Activated naive CD8-positive, alpha-beta T cell treated with anti-CD3 and anti-CD28 coated beads, Interleukin-2, amount 10 ng/mL, durations not matched to agents 7 days and 5 days (primary cell): ENCODE measurements around the gene BTBD10. TPM values are rescaled to one million over a fixed set of nuclear protein-coding genes. Genes with fewer than 3 reads are reported as not detected.

Source experiments
- ATAC-seq: fragments of 150-1000 bp; cut with Tn5 transposase; one replicate; pipeline ENCODE4 v1.10.0; 2021; ENCODE audit warnings: low read depth, moderate library complexity
- POLR2A ChIA-PET: fragments of 350-600 bp; sonication (Branson Sonifier 250); formaldehyde crosslinking; loops from one replicate; lab custom pipeline; 2021; ENCODE audit warnings: antibody characterized with exemption; lab: Charles Lee
- DNase-seq: peaks from one replicate; pipeline ENCODE4 v3.0.0; 2021
- H3K27ac Mint-ChIP-seq: one replicate; pipeline ENCODE4 v1.8.0; 2022; ENCODE audit warnings: mild to moderate bottlenecking, mixed read lengths
- H3K27me3 Mint-ChIP-seq: one replicate; pipeline ENCODE4 v1.8.0; 2022; ENCODE audit warnings: mild to moderate bottlenecking, moderate library complexity, mixed read lengths
- H3K36me3 Mint-ChIP-seq: one replicate; pipeline ENCODE4 v1.8.0; 2021; ENCODE audit warnings: mild to moderate bottlenecking, mixed read lengths
- H3K4me1 Mint-ChIP-seq: one replicate; pipeline ENCODE4 v1.8.0; 2021; ENCODE audit warnings: mixed read lengths
- H3K4me3 Mint-ChIP-seq: one replicate; pipeline ENCODE4 v1.8.0; 2022; ENCODE audit warnings: mild to moderate bottlenecking, moderate library complexity, mixed read lengths
- H3K9me3 Mint-ChIP-seq: one replicate; pipeline ENCODE4 v1.8.0; 2021; ENCODE audit warnings: mixed read lengths
- total RNA-seq, 2 experiments: library from RNA; stranded (reverse); gene quantifications; one replicate each; pipeline ENCODE4 v1.2.3, GENCODE V29; 2021

BTBD10 gene
- total RNA-seq, 2 experiments from 2014 or later = 20.1 to 21.8 TPM

DNA sequence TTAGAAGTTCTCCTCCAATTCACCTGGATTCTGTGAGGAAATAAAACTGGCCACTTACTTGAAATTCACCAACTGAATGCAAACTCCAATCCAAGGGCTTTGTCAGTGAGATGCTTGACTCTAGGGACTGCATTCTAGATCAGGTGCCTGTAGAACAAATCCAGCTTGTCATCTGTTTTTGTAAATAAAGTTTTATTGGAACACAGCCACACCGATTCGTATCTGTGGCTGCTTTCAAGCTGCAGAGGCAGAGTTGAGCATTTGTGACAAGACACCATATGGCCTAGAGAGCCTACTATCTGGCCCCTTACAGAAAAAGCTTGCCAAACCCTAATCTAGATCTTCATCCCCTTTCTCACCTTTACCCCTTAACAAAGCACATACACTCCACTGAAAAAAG is 82.3 kb downstream of the BTBD10 start:
- H3K36me3 Mint-ChIP-seq = peaks cover 27% of the 10 kb centered on the region
- no peak overlapping the region for H3K4me3 Mint-ChIP-seq
- DNase-seq (no peak), ATAC-seq (no peak)
- POLR2A ChIA-PET = no interaction called here
- no peaks in the 10 kb centered on the region for H3K4me1 Mint-ChIP-seq
- no peaks in the 10 kb centered on the region for H3K27me3 Mint-ChIP-seq
- H3K9me3 Mint-ChIP-seq = no peaks in the 10 kb centered on the region
- H3K27ac Mint-ChIP-seq = no peak overlapping the region

DNA sequence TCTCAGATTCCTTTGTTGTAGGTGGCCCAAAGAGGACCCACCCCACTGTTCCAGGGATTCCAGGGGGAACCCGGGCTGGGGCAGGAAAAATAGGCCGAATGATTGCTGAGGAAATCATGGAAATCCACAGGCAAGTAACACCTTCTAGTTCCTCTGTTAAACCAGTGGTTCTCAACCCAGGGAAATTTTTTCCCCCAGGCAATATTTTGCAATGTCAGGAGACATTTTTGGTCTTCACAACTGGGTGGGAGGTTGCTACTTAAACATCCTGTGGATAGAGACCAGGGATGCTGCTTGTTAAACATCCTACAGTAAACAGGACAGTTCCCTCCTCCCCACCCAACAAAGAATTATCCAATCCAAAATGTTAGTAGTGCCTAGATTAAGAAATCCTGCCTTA is 84.7 kb downstream of the BTBD10 start:
- H3K9me3 Mint-ChIP-seq = no peaks in the 10 kb centered on the region
- POLR2A ChIA-PET = no interaction called here
- peaks cover 1% of the 10 kb centered on the region for H3K4me1 Mint-ChIP-seq
- no peak overlapping the region for H3K4me3 Mint-ChIP-seq
- DNase-seq (no peak), ATAC-seq (no peak)
- H3K27ac Mint-ChIP-seq = no peak overlapping the region
- peaks cover 36% of the 10 kb centered on the region for H3K36me3 Mint-ChIP-seq
- H3K27me3 Mint-ChIP-seq = no peaks in the 10 kb centered on the region

DNA sequence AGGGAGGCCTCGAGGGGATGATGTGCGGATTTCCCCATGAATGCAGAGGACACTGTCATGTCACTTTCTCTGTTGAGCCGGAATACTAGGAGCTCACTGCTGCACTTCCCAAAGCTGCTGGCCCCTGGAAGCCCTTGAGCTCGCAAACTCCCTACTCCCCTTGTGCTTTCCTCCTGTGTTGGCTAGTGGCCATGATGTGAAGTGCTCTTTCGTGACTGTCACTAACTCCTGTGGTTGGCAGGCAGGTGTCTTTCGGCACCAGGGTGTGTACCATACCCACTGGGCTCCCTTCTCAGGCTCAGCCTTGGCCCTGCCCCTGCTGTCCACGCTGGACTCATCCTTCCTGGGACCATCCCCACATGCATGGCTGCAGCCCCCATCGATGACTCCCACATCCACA is 86.2 kb downstream of the BTBD10 start:
- Mint-ChIP-seq H3K4me3 (no peak overlapping the region), H3K9me3 (no peaks in the 10 kb centered on the region)

DNA sequence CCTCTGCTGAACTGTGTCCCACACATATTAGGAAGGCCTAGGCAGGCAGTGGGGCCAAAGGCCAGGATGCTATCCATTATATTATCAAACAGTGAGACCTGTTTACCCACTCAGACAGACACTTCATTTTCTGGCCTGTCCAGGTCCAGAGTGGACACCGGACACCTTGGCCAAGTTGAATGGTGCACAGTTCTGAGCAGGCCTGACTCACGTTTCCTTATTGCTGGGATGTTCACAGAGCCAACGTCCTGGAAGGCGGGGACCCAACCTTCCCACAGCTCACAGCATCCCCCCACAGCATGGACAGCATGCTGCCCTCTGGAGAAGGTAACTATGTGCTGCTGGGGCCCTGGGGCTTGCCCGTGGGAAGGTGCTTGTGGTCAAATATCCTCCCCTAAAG is 86.6 kb downstream of the BTBD10 start:
- H3K9me3 Mint-ChIP-seq = no peaks in the 10 kb centered on the region
- peak overlapping the region; percentile 43 for H3K27ac Mint-ChIP-seq
- no peak overlapping the region for H3K4me3 Mint-ChIP-seq
- DNase-seq = no peak
- no peak for ATAC-seq
- peaks cover 25% of the 10 kb centered on the region for H3K36me3 Mint-ChIP-seq
- POLR2A ChIA-PET = no interaction called here
- no peaks in the 10 kb centered on the region for H3K27me3 Mint-ChIP-seq
- H3K4me1 Mint-ChIP-seq = peaks cover 1% of the 10 kb centered on the region

More for the DNA sequence above, 86.2 kb downstream of the BTBD10 start:
- ATAC-seq = no peak
- H3K27me3 Mint-ChIP-seq = no peaks in the 10 kb centered on the region
- POLR2A ChIA-PET = no interaction called here
- H3K36me3 Mint-ChIP-seq = peaks cover 27% of the 10 kb centered on the region
- H3K27ac Mint-ChIP-seq = peak overlapping the region; percentile 5
- DNase-seq = no peak
- H3K4me1 Mint-ChIP-seq = peaks cover 1% of the 10 kb centered on the region

DNA sequence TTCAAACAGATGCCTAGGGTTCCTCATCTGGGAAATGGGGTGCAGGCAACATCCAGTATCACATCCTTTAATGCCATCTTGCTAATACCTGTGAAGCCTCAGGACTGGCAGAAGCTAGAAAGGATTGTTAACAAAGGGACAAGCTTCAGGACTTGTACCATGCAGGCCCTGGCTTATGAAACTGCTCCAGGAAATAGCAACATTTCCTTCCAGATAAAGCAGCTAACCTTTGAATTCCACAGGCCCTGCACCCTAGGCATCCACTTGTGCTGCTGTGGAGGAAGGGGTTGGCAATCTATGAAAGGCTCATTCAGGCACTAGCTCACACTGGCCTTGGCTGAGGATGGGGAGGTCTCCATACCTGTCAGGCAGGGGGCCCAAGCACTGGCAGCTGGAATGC is 87.2 kb downstream of the BTBD10 start:
- no peak overlapping the region for H3K27ac Mint-ChIP-seq

DNA sequence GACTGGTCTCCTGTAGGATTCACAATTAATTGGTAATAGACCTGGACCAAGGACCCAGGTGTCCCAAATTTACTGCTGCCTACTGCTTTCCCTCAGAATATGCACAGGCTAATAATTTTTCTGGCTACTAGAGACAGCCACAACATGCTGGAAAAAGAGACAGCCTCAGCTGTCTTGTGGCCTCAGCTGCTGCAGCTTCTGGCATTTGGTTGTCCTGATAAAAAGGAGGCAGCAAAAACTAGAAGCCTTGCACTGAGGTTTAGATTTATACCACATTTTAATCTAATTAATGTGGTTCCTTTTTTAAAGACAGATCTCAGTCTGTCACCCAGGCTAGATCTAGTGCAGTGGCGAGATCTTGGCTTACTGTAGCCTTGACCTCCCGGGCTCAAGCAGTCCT is 89.8 kb downstream of the BTBD10 start:
- no peaks in the 10 kb centered on the region for H3K27me3 Mint-ChIP-seq
- H3K36me3 Mint-ChIP-seq = peaks cover 27% of the 10 kb centered on the region
- DNase-seq (no peak), ATAC-seq (no peak)
- POLR2A ChIA-PET = no interaction called here
- H3K9me3 Mint-ChIP-seq = no peaks in the 10 kb centered on the region
- H3K27ac Mint-ChIP-seq = no peak overlapping the region
- H3K4me1 Mint-ChIP-seq = peaks cover 1% of the 10 kb centered on the region
- H3K4me3 Mint-ChIP-seq = no peak overlapping the region

More for the DNA sequence above, 87.2 kb downstream of the BTBD10 start:
- DNase-seq (no peak), ATAC-seq (no peak)
- peaks cover 25% of the 10 kb centered on the region for H3K36me3 Mint-ChIP-seq
- H3K4me1 Mint-ChIP-seq = peaks cover 1% of the 10 kb centered on the region
- H3K9me3 Mint-ChIP-seq = no peaks in the 10 kb centered on the region
- no peaks in the 10 kb centered on the region for H3K27me3 Mint-ChIP-seq
- POLR2A ChIA-PET = no interaction called here
- no peak overlapping the region for H3K4me3 Mint-ChIP-seq

DNA sequence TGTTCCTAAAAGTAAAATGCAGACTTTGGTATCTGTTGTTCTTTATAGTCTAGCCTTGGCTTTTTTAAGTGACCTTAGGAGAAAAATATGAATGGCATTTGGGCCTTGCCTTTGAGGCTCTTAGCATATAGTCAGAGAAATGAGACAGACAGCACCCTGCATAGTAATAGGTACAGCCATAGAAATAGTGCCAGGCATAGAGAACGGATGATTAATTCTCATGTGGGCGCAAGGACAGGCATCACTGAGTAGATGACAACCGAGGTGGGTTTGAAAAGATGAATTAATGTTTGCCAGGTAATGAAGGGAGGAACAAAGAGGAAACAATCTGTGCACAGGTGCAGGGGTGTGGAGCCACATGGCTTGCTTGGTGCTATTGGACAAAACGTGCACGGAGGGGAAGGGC is 95.0 kb downstream of the BTBD10 start:
- ATAC-seq (no peak), DNase-seq (no peak)
- Mint-ChIP-seq H3K36me3 (peaks cover 13% of the 10 kb centered on the region), H3K4me3 (no peak overlapping the region), H3K27me3 (no peaks in the 10 kb centered on the region), H3K4me1 (no peaks in the 10 kb centered on the region), H3K9me3 (no peaks in the 10 kb centered on the region), H3K27ac (no peak overlapping the region)
- POLR2A ChIA-PET = no interaction called here

DNA sequence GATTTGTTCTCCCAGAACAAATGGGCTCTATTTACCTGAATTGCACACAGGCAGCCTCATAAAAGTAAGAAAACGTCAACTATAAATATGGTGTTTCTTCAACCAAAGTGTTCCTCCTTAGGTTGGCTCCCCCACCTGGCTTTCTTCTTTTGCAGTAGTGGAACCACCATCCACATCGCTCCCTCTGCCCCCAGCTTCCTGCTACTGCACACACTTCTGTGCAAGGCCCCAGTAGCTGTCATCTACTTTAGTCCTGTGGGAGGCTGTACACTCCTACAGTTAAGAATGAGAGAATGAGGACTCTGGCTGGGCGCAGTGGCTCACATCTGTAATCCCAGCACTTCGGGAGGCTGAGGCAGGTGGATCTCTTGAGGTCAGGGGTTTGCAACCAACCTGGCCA is 95.9 kb downstream of the BTBD10 start:
- Mint-ChIP-seq H3K27ac (no peak overlapping the region), H3K4me1 (no peaks in the 10 kb centered on the region), H3K9me3 (no peaks in the 10 kb centered on the region), H3K4me3 (no peak overlapping the region), H3K36me3 (peaks cover 13% of the 10 kb centered on the region), H3K27me3 (no peaks in the 10 kb centered on the region)
- POLR2A ChIA-PET = no interaction called here
- ATAC-seq (no peak), DNase-seq (no peak)

DNA sequence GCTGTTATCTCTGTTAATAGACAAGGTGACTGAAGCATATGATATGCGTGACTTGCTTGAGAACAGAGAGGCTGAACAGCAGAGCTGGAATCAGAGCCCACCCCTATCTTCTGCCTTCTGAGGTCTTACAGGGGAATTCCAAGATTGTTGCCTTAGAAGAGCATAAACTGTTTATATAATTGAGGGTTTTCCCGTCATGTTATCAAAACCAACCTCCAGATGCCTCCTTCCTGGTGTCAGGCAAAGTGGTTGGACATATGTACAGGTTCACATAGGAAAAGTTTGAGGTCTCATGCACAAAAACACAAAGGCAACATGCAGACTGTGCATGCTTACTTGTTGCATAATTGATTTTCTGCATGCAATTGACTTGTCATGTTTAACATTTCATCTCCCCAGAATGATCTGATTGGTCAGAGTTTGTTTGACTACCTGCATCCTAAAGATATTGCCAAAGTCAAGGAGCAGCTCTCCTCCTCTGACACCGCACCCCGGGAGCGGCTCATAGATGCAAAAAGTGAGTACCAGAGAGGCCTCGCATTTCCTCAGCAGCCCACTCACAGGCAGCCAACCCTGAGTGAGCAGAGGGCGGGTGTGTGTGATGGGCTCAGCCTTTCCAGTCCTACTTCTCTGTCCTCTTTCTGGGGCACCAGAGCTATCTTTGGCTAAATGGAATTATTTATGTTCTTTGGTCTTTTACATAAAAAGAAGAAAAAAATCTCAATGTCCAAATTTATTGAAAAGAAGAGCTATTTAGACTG is 96.6 kb downstream of the BTBD10 start:
- Mint-ChIP-seq H3K36me3 (peaks cover 13% of the 10 kb centered on the region), H3K4me1 (no peaks in the 10 kb centered on the region), H3K27me3 (no peaks in the 10 kb centered on the region), H3K27ac (no peak overlapping the region), H3K9me3 (no peaks in the 10 kb centered on the region), H3K4me3 (no peak overlapping the region)
- ATAC-seq (no peak), DNase-seq (no peak)
- POLR2A ChIA-PET = no interaction called here

DNA sequence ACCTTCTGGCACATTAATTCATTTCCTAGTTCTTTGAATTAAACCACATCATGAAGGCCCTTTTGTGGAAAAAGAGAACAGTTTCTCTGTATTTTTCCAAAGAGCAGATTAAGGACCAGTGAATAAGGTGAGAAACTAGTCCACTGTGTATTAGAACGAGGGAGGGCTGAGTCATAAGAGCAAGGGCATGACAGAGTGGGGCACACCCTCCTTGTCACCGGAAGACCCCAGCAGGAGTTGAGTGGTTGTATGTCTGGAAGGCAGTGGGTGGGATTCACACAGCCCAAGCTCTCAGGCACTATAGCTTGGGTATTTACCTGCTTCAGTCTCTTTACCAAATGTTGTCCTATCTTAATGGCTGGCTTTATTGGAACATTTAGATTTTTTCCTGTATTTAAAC is 98.6 kb downstream of the BTBD10 start:
- ATAC-seq (no peak), DNase-seq (no peak)
- peaks cover 21% of the 10 kb centered on the region for H3K36me3 Mint-ChIP-seq
- POLR2A ChIA-PET = no interaction called here
- H3K27me3 Mint-ChIP-seq = no peaks in the 10 kb centered on the region
- H3K4me1 Mint-ChIP-seq = no peaks in the 10 kb centered on the region
- no peaks in the 10 kb centered on the region for H3K9me3 Mint-ChIP-seq
- no peak overlapping the region for H3K4me3 Mint-ChIP-seq
- peak overlapping the region; percentile 5 for H3K27ac Mint-ChIP-seq

DNA sequence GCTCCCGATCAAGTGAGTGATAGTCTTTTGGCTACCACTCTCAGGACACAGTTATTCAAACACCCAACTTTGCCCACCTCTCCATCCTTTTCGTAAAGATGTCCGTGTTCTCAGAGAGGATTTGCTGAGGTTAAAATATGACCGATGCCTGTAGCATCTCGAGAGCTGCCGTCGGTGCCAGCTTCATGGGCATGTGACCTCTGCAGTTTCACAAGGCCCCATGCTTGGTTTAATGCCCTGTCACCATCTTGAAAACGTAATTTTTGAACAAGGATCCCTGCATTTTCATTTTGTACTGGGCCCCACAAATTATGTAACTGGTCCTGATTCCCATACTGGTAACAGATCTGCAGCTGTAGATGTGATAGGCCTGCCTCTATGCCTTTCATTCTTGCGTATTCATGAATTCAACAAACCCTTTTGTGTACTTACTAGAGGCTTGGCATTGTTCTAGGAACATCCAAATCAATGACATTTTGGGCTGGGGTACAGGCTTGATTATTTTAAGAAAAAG is 100.4 kb downstream of the BTBD10 start:
- H3K4me3 Mint-ChIP-seq = no peak overlapping the region
- H3K4me1 Mint-ChIP-seq = no peaks in the 10 kb centered on the region
- ATAC-seq = no peak
- peaks cover 16% of the 10 kb centered on the region for H3K36me3 Mint-ChIP-seq
- no peak overlapping the region for H3K27ac Mint-ChIP-seq
- no peak for DNase-seq
- no peaks in the 10 kb centered on the region for H3K27me3 Mint-ChIP-seq
- POLR2A ChIA-PET = no interaction called here
- H3K9me3 Mint-ChIP-seq = no peaks in the 10 kb centered on the region

DNA sequence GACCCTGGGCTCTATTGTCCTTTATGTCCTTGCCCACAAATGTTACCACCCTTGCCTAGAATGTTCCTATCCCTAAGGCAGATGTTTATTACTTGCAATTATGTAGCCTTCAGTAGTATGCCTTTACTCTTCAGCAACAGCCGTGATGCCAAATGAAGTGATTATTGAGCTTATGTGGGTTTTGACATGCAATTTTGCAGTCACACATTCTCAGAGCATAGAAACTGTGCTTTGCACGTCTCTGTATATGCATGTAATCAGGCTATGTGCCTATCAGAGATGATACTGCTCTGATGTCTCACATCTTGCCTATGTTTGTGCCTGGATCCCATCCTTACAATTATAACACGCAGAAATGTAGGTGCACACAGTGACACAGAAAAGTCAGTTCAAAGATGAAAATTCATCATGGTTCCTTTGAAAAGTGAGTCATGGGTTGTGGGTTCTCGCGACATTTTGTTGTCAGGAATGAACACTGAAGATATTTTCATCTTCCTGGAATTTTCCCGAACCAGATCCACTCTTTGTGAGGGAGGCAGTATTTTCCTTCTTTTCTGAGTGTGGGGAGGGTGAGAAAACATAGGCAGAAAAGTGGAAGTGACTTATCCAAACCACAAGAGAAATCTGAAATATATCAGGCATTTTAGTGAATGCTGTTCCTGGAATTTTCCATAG is 104.3 kb downstream of the BTBD10 start:
- ATAC-seq = no peak
- peaks cover 4% of the 10 kb centered on the region for H3K4me1 Mint-ChIP-seq
- no peak overlapping the region for H3K4me3 Mint-ChIP-seq
- POLR2A ChIA-PET = no interaction called here
- no peaks in the 10 kb centered on the region for H3K27me3 Mint-ChIP-seq
- no peaks in the 10 kb centered on the region for H3K9me3 Mint-ChIP-seq
- peaks cover 13% of the 10 kb centered on the region for H3K36me3 Mint-ChIP-seq
- H3K27ac Mint-ChIP-seq = no peak overlapping the region
- no peak for DNase-seq

DNA sequence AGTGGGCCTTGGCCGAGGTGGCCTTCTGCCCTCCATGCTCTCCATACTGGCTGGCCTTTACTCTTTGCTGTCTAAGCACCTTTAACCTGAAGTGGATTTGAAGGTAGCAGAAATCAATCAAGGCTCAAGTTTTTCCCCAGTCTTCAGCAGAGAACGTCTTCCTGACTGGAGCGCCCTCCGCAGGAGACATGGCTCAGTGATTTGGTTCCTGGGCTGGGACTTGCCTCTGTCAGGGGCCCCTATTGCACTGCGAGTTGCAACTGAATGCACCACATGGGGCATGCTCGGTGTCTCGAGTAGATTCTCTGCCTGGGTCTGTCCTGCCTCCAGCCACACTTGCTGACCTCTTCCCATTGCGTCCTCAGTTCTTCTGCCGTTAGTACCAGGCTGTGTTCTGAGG is 105.8 kb downstream of the BTBD10 start:
- POLR2A ChIA-PET = no interaction called here
- no peak overlapping the region for H3K4me3 Mint-ChIP-seq
- H3K27me3 Mint-ChIP-seq = no peaks in the 10 kb centered on the region
- DNase-seq (no peak), ATAC-seq (no peak)
- H3K36me3 Mint-ChIP-seq = peaks cover 13% of the 10 kb centered on the region
- no peak overlapping the region for H3K27ac Mint-ChIP-seq
- no peaks in the 10 kb centered on the region for H3K9me3 Mint-ChIP-seq
- H3K4me1 Mint-ChIP-seq = peaks cover 4% of the 10 kb centered on the region

DNA sequence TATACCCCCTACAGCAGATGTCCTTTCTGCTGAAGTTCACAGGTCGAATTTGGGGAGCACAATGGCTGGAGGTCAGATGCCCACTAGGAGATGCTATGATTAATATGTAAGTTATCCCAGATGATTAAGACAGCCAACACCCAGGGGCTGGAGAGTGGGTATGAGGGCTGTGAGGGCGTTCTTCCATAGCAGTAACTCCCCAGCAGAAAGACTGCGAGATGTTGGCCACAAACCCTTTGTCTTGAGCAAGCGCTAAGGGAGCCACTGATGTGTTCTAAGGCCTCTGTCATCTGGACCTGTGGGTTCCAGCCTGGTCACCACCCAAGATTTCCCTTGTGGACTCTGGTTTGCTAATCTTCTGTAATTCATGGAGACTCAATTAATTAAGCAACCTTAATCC is 107.8 kb downstream of the BTBD10 start:
- ATAC-seq (no peak), DNase-seq (no peak)
- H3K36me3 Mint-ChIP-seq = peaks cover 15% of the 10 kb centered on the region
- peaks cover 7% of the 10 kb centered on the region for H3K4me1 Mint-ChIP-seq
- H3K9me3 Mint-ChIP-seq = no peaks in the 10 kb centered on the region
- H3K27ac Mint-ChIP-seq = no peak overlapping the region
- no peaks in the 10 kb centered on the region for H3K27me3 Mint-ChIP-seq
- no peak overlapping the region for H3K4me3 Mint-ChIP-seq
- POLR2A ChIA-PET = no interaction called here
